WTC11 (cell line): ENCODE measurements around the gene HPDL.

Source experiments
- TF ChIP-seq, protein P1 (sequence below): fragments of 200-600 bp; IDR thresholded peaks from 2 replicates; pipeline ENCODE4 v1.8.0; 2022; ENCODE audit warnings: antibody characterized with exemption
- TF ChIP-seq, protein P2 (sequence below): sonication (generic); formaldehyde crosslinking; IDR thresholded peaks from 2 replicates; pipeline ENCODE4 v1.8.1; 2023; ENCODE audit warnings: mild to moderate bottlenecking, missing genetic modification reagents, moderate library complexity
- TF ChIP-seq, protein P3 (sequence below): sonication (generic); formaldehyde crosslinking; conservative IDR thresholded peaks from 2 replicates; pipeline ENCODE4 v1.8.1; 2022; ENCODE audit warnings: mild to moderate bottlenecking, missing genetic modification reagents

DNA sequence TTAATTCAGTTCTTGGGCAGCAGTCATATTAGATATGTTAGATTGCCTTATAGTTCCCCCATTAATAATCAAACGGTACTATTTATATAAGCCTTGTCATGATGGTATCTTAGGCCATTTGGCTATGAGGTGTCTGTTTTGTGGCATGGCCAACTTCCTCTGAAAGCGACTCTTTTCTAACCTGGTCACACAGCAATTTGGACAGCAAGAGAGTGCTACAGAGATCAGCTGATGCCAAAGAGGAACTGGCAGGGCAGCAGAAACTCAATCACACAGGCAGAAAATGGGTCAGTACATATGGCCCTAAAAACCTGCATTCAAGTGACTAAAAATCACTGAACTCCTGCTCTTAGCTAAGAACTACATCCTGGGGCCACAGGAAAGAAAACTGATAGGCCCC, 27.0 kb downstream of the HPDL start:
- TF ChIP-seq, protein P1, sequence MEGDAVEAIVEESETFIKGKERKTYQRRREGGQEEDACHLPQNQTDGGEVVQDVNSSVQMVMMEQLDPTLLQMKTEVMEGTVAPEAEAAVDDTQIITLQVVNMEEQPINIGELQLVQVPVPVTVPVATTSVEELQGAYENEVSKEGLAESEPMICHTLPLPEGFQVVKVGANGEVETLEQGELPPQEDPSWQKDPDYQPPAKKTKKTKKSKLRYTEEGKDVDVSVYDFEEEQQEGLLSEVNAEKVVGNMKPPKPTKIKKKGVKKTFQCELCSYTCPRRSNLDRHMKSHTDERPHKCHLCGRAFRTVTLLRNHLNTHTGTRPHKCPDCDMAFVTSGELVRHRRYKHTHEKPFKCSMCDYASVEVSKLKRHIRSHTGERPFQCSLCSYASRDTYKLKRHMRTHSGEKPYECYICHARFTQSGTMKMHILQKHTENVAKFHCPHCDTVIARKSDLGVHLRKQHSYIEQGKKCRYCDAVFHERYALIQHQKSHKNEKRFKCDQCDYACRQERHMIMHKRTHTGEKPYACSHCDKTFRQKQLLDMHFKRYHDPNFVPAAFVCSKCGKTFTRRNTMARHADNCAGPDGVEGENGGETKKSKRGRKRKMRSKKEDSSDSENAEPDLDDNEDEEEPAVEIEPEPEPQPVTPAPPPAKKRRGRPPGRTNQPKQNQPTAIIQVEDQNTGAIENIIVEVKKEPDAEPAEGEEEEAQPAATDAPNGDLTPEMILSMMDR, result no peak
- TF ChIP-seq, protein P2, sequence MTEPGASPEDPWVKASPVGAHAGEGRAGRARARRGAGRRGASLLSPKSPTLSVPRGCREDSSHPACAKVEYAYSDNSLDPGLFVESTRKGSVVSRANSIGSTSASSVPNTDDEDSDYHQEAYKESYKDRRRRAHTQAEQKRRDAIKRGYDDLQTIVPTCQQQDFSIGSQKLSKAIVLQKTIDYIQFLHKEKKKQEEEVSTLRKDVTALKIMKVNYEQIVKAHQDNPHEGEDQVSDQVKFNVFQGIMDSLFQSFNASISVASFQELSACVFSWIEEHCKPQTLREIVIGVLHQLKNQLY (CRISPR knock-in tag), result no peak
- TF ChIP-seq, protein P3, sequence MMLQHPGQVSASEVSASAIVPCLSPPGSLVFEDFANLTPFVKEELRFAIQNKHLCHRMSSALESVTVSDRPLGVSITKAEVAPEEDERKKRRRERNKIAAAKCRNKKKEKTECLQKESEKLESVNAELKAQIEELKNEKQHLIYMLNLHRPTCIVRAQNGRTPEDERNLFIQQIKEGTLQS (CRISPR knock-in tag), result no peak
